ENCODE results near the gene DARS2.

DNA sequence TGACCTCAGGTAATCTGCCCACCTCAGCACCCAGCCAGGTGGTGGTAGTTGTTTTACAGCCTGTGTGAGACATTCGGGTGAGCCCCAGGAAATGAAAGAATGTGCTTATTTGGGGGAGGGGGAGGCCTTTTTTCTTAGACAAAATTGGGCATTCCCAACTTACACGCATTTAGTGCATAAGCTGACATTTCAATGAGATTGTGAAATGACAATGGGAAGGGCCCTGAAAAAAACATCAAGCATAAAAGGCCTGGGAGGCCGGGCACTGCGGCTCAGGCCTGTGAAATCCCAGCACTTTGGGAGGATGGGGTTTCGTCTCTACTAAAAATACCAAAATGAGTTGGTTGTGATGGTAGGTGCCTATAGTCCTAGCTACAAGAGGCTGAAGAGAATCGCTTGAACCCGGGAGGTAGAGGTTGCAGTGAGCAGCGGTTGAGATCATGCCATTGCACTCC lies 38.3 kb downstream of the DARS2 start:
- TF ChIP-seq, protein P1, sequence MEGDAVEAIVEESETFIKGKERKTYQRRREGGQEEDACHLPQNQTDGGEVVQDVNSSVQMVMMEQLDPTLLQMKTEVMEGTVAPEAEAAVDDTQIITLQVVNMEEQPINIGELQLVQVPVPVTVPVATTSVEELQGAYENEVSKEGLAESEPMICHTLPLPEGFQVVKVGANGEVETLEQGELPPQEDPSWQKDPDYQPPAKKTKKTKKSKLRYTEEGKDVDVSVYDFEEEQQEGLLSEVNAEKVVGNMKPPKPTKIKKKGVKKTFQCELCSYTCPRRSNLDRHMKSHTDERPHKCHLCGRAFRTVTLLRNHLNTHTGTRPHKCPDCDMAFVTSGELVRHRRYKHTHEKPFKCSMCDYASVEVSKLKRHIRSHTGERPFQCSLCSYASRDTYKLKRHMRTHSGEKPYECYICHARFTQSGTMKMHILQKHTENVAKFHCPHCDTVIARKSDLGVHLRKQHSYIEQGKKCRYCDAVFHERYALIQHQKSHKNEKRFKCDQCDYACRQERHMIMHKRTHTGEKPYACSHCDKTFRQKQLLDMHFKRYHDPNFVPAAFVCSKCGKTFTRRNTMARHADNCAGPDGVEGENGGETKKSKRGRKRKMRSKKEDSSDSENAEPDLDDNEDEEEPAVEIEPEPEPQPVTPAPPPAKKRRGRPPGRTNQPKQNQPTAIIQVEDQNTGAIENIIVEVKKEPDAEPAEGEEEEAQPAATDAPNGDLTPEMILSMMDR (IDR thresholded peaks at IDR 0.05), result no peak
- no peak for TF ChIP-seq POLR2A (IDR thresholded peaks at IDR 0.05)
